Nephron progenitor cell (in vitro differentiated cells): Measurements from ENCODE around the gene POLR1A.

Experiments used
- DNase-seq: peaks from one replicate; pipeline ENCODE4 v3.0.0; 2021
- H3K27ac Mint-ChIP-seq: 2 replicates; pipeline ENCODE4 v1.8.0; 2021; ENCODE audit warnings: mild to moderate bottlenecking, moderate library complexity, mixed read lengths
- H3K27me3 Mint-ChIP-seq: 2 replicates; pipeline ENCODE4 v1.8.0; 2021; ENCODE audit warnings: mild to moderate bottlenecking, low read depth, mixed read lengths; ENCODE audit not compliant: poor library complexity
- H3K36me3 Mint-ChIP-seq: 2 replicates; pipeline ENCODE4 v1.8.0; 2021; ENCODE audit warnings: low read depth, mixed read lengths
- H3K4me1 Mint-ChIP-seq: 2 replicates; pipeline ENCODE4 v1.8.0; 2021; ENCODE audit warnings: mixed read lengths
- H3K4me3 Mint-ChIP-seq: 2 replicates; pipeline ENCODE4 v1.8.0; 2021; ENCODE audit warnings: mild to moderate bottlenecking, moderate library complexity, mixed read lengths
- H3K9me3 Mint-ChIP-seq: 2 replicates; pipeline ENCODE4 v1.8.0; 2021; ENCODE audit warnings: mild to moderate bottlenecking, moderate library complexity, mixed read lengths
- CTCF ChIP-seq: fragments of 200-600 bp; sonication (generic); IDR thresholded peaks from 2 replicates; pipeline ENCODE4 v1.5.0; 2021; ENCODE audit warnings: antibody characterized with exemption

The POLR1A gene

GRCh38 chr2:85998071-85998991 lies 107.4 kb downstream of the POLR1A start:
- no peak for TF ChIP-seq CTCF
- Mint-ChIP-seq H3K27ac (peak overlapping the region; percentile 81), H3K4me1 (peaks cover 48% of the 10 kb centered on the region), H3K27me3 (no peaks in the 10 kb centered on the region), H3K36me3 (peaks cover 4% of the 10 kb centered on the region), H3K9me3 (peaks cover 4% of the 10 kb centered on the region), H3K4me3 (no peak overlapping the region)
- DNase-seq: no peak

DNA sequence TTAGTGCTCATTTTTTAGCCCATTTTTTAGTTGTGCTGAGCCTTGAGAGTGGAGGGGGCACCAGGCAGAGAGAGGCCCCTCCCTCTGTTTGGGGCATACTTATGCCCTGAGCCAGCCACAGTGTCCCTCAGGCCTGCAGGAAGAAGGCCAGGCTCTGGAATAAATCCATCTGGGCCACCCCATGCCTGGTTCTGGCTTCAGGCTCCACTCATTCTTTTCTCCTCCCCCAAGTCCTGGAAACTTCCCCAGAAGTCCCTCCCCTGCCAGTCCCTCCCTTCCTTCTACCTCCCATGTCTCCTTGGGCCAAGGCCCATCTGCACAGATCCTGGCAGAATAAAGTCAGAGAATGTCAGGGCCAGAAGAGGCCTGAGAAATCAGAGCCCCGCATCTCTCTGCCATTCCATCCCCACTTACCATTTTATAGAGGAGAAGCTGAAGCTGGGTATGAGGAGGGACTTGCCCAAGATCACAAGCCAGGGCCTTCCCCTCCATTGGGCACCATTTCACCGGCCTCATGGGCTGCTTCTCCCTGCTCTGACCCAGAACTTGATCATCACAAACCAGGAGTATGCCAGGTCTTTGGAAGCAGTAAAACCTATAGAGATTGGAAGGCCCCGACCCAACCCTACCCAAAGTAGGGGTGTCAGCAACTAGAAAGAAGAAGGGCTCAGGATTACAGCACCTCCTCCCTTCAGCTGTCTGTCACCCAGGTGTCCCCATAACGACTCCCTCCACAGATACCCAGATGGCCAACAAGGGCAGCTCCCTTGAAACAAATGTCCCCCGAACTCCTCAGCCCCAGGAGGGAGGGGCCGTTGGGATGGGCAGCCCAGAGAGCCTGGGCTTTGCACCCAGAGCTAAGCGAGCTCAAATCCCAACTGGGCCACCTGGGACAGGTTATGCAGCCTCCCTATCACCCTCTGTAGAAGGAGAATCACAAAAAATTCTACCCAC lies 108.4 kb downstream of the POLR1A start:
- Mint-ChIP-seq H3K4me1 (peaks cover 46% of the 10 kb centered on the region), H3K27ac (peak overlapping the region; percentile 81), H3K9me3 (peaks cover 4% of the 10 kb centered on the region), H3K4me3 (no peak overlapping the region), H3K36me3 (peaks cover 4% of the 10 kb centered on the region), H3K27me3 (no peaks in the 10 kb centered on the region)
- no peak for TF ChIP-seq CTCF
- DNase-seq: no peak

DNA sequence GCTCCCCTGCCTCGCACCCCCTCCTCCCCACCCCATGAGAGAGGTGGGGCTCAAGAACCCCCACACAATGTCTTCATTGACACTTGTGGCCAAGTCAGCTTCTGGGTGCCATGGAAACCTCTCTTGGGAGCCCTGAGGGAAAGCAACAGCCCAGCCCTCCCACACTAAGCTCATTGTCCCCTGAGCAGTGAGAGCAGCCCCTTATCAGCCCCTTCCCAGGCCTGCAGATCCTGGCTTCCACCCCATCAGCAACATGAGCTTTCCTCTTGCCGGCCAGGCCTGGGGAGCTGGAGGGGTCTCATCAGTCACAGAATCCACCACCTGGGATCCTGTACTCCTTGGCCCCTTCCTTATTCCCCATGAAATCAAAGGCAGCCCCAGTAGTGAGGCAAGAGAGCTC lies 109.1 kb downstream of the POLR1A start:
- H3K27ac Mint-ChIP-seq: peak overlapping the region; percentile 58
- peaks cover 44% of the 10 kb centered on the region for H3K4me1 Mint-ChIP-seq
- H3K36me3 Mint-ChIP-seq: peaks cover 4% of the 10 kb centered on the region
- no peak for TF ChIP-seq CTCF
- DNase-seq: no peak
- H3K9me3 Mint-ChIP-seq: peaks cover 4% of the 10 kb centered on the region
- no peak overlapping the region for H3K4me3 Mint-ChIP-seq
- no peaks in the 10 kb centered on the region for H3K27me3 Mint-ChIP-seq

DNA sequence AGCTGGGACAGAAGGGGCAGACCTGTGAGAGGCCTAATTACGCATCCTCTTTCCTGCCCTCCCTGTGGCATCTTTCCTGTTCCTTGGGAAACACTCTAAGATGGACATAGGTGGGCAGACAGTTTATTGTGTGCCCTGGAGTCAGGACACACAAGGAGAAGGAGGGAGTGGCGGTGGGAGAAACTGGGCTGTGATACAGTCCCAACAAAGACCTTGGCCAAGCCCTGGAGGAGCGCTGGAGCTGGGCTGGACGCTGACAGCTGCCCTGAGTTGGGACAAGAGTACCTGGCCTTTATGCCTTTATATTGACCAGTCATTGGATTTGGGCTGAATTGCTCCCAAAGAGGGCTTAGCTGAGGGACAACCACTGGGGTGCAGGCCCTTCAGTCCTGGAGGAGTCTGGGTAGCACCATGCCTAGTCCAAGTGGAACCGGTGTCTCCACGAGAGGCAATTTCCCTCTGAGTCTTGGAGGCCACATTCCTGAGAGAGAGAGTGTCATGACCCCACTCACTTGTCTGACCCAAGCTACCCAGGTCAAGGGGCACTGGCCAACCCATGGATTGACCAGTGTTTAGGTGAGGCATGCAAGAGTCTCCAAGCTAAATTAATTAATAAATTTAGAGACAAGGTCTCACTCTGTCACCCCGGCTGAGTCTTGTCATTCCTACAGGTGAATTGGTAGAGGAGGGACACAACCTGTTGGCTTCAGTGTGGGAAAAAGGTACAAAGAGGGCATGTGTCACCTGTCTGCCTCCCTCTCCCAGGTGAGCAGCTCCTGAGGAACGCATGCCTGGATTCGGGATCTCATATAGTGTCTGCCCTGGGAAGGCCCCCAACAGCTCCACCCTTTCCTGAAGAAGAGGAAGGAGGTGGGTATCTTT lies 109.8 kb downstream of the POLR1A start:
- Mint-ChIP-seq H3K9me3 (peaks cover 4% of the 10 kb centered on the region), H3K27ac (no peak overlapping the region), H3K27me3 (no peaks in the 10 kb centered on the region), H3K4me1 (peaks cover 41% of the 10 kb centered on the region), H3K36me3 (peaks cover 4% of the 10 kb centered on the region), H3K4me3 (no peak overlapping the region)
- TF ChIP-seq CTCF: no peak
- DNase-seq: no peak

GRCh38 chr2:85994897-85995647 lies 110.6 kb downstream of the POLR1A start:
- TF ChIP-seq CTCF: no peak
- no peak for DNase-seq
- Mint-ChIP-seq H3K9me3 (peaks cover 1% of the 10 kb centered on the region), H3K27me3 (no peaks in the 10 kb centered on the region), H3K4me3 (no peak overlapping the region), H3K4me1 (peaks cover 38% of the 10 kb centered on the region), H3K27ac (no peak overlapping the region), H3K36me3 (peaks cover 1% of the 10 kb centered on the region)
